HEK293 (cell line): ENCODE results near the gene TNIK.

Source experiments
- ZBTB1 ChIP-seq: fragments of 450-650 bp; formaldehyde crosslinking; IDR thresholded peaks from 2 replicates; pipeline ENCODE4 v1.5.1; 2016; ENCODE audit warnings: missing biosample characterization, missing genetic modification characterization
- ZNF776 ChIP-seq: fragments of 450-650 bp; formaldehyde crosslinking; IDR thresholded peaks from 2 replicates; pipeline ENCODE4 v1.5.0; 2017; ENCODE audit warnings: missing biosample characterization, missing genetic modification characterization, borderline replicate concordance
- ZNF777 ChIP-seq: fragments of 450-650 bp; formaldehyde crosslinking; IDR thresholded peaks from 2 replicates; pipeline ENCODE4 v1.5.1; 2017; ENCODE audit warnings: missing biosample characterization, missing genetic modification characterization, borderline replicate concordance

GRCh38 chr3:171343693-171344092 lies 116.5 kb downstream of the TNIK start:
- TF ChIP-seq ZBTB1 (no peak), ZNF777 (tag by site-specific recombination) (no peak), ZNF776 (tag by site-specific recombination) (no peak)
